GM23338 (cell line): ENCODE measurements around the gene PHACTR1. TPM values are rescaled to one million over a fixed set of nuclear protein-coding genes. Genes with fewer than 3 reads are reported as not detected.

Source experiments
- ATAC-seq: fragments of 200-7000 bp; cut with Tn5 transposase; 3 replicates; pipeline ENCODE4 v1.9.1; 2020
- DNase-seq: peaks from one replicate; pipeline ENCODE4 v3.0.0-alpha.2; 2015; ENCODE audit warnings: low spot score
- H2AFZ ChIP-seq: fragments of 200-600 bp; sonication (generic); 2 replicates; pipeline ENCODE4 v1.8.0; 2016; ENCODE audit warnings: antibody characterized with exemption, mild to moderate bottlenecking, moderate library complexity
- H3F3A ChIP-seq: fragments of 200-600 bp; sonication (generic); replicated peaks from 2 replicates; pipeline ENCODE4 v1.8.0; 2017; ENCODE audit warnings: antibody characterized with exemption, mixed run types, low read depth
- H3K27ac ChIP-seq: fragments of 200-600 bp; sonication (generic); 2 replicates; pipeline ENCODE4 v1.6.1; 2016; ENCODE audit warnings: low read depth
- H3K27me3 ChIP-seq: fragments of 200-600 bp; sonication (generic); 2 replicates; pipeline ENCODE4 v1.8.0; 2016; ENCODE audit warnings: mild to moderate bottlenecking, mixed run types, moderate library complexity; ENCODE audit not compliant: insufficient read depth
- H3K36me3 ChIP-seq: fragments of 200-600 bp; sonication (generic); 2 replicates; pipeline ENCODE4 v1.8.0; 2016; ENCODE audit warnings: mild to moderate bottlenecking; ENCODE audit not compliant: insufficient read depth
- H3K4me1 ChIP-seq: fragments of 200-600 bp; sonication (generic); 2 replicates; pipeline ENCODE4 v1.8.0; 2016; ENCODE audit warnings: mild to moderate bottlenecking, moderate library complexity; ENCODE audit not compliant: insufficient read depth
- H3K4me2 ChIP-seq: fragments of 200-600 bp; sonication (generic); 2 replicates; pipeline ENCODE4 v1.7.1; 2017; ENCODE audit warnings: mixed run types
- H3K4me3 ChIP-seq: fragments of 200-600 bp; sonication (generic); 2 replicates; pipeline ENCODE4 v1.6.1; 2016; ENCODE audit warnings: mixed run types
- H3K79me2 ChIP-seq: fragments of 200-600 bp; sonication (generic); replicated peaks from 2 replicates; pipeline ENCODE4 v1.8.0; 2017; ENCODE audit warnings: mild to moderate bottlenecking; ENCODE audit not compliant: insufficient read depth
- H3K9me2 ChIP-seq: fragments of 200-600 bp; sonication (generic); 2 replicates; pipeline ENCODE4 v1.8.0; 2017; ENCODE audit not compliant: insufficient read depth
- H4K20me1 ChIP-seq: fragments of 200-600 bp; sonication (generic); replicated peaks from 2 replicates; pipeline ENCODE4 v1.8.0; 2017; ENCODE audit warnings: mild to moderate bottlenecking; ENCODE audit not compliant: insufficient read depth
- H3K27ac Mint-ChIP-seq: 2 replicates; pipeline ENCODE4 v1.8.0; 2020; ENCODE audit warnings: inconsistent platforms, mild to moderate bottlenecking, moderate library complexity, mixed read lengths
- H3K27me3 Mint-ChIP-seq: 3 replicates; pipeline ENCODE4 v1.8.0; 2022; ENCODE audit warnings: low read depth, mild to moderate bottlenecking, moderate library complexity, mixed read lengths, inconsistent platforms; ENCODE audit not compliant: insufficient read depth, poor library complexity
- H3K36me3 Mint-ChIP-seq: 3 replicates; pipeline ENCODE4 v1.8.0; 2021; ENCODE audit warnings: low read depth, mild to moderate bottlenecking, inconsistent platforms, moderate library complexity, mixed read lengths
- H3K4me1 Mint-ChIP-seq: 3 replicates; pipeline ENCODE4 v1.8.0; 2020; ENCODE audit warnings: mild to moderate bottlenecking, inconsistent platforms, mixed read lengths
- H3K4me3 Mint-ChIP-seq: 3 replicates; pipeline ENCODE4 v1.8.0; 2021; ENCODE audit warnings: moderate library complexity, mild to moderate bottlenecking, inconsistent platforms, mixed read lengths
- H3K9me3 Mint-ChIP-seq: 3 replicates; pipeline ENCODE4 v1.8.0; 2020; ENCODE audit warnings: moderate library complexity, mild to moderate bottlenecking, inconsistent platforms, mixed read lengths
- CREB1 ChIP-seq: fragments of 250-450 bp; sonication (Bioruptor Pico); IDR thresholded peaks from 2 replicates; pipeline ENCODE4 v1.5.0; 2020; ENCODE audit warnings: low read depth, mild to moderate bottlenecking, moderate library complexity
- EZH2 ChIP-seq: fragments of 200-600 bp; sonication (generic); IDR thresholded peaks from one replicate; pipeline ENCODE4 v1.8.0; 2017; ENCODE audit warnings: antibody characterized with exemption, mild to moderate bottlenecking, low read depth; ENCODE audit not compliant: unreplicated experiment
- EZH2phosphoT487 ChIP-seq: fragments of 200-600 bp; sonication (generic); IDR thresholded peaks from one replicate; pipeline ENCODE4 v1.8.1; 2018; ENCODE audit warnings: antibody characterized with exemption; ENCODE audit not compliant: unreplicated experiment
- JUNB ChIP-seq: IDR thresholded peaks from one replicate; pipeline ENCODE4 v1.6.1; 2016; ENCODE audit warnings: antibody characterized with exemption; ENCODE audit not compliant: unreplicated experiment
- NANOG ChIP-seq: IDR thresholded peaks from 2 replicates; pipeline ENCODE4 v1.6.1; 2016; ENCODE audit warnings: antibody characterized with exemption, borderline replicate concordance
- POLR2AphosphoS5 ChIP-seq: IDR thresholded peaks from 2 replicates; pipeline ENCODE4 v1.6.1; 2016; ENCODE audit warnings: antibody characterized with exemption, low read depth
- REST ChIP-seq: IDR thresholded peaks from one replicate; pipeline ENCODE4 v1.6.1; 2018; ENCODE audit warnings: antibody characterized with exemption; ENCODE audit not compliant: unreplicated experiment
- STAT1 ChIP-seq: IDR thresholded peaks from one replicate; pipeline ENCODE4 v1.6.1; 2016; ENCODE audit warnings: antibody characterized with exemption; ENCODE audit not compliant: unreplicated experiment
- ZNF114 ChIP-seq: fragments of 250-450 bp; sonication (Bioruptor Pico); IDR thresholded peaks from 2 replicates; pipeline ENCODE4 v1.5.0; 2020; ENCODE audit warnings: mild to moderate bottlenecking, moderate library complexity
- ZNF331 ChIP-seq: fragments of 250-450 bp; sonication (Bioruptor Pico); IDR thresholded peaks from 2 replicates; pipeline ENCODE4 v1.5.0; 2020; ENCODE audit warnings: low read depth, mild to moderate bottlenecking, moderate library complexity
- ZNF462 ChIP-seq: fragments of 250-450 bp; sonication (Bioruptor Pico); IDR thresholded peaks from 2 replicates; pipeline ENCODE4 v1.5.0; 2020; ENCODE audit warnings: mild to moderate bottlenecking, moderate library complexity
- polyA plus RNA-seq: library from polyadenylated mRNA; unstranded; fragments of >200 nt; fragmentation: Nextera tagmentation; extraction: Ambion mirVana; gene quantifications from 2 replicates; pipeline ENCODE4 v1.2.1, GENCODE V29; 2016
- total RNA-seq: library from RNA; depleted of rRNA; stranded (reverse); fragments of >200 nt; shearing (Covaris generic); gene quantifications from 2 replicates; pipeline ENCODE4 v1.2.3, GENCODE V29; 2014
- TF ChIP-seq, protein P1 (sequence below): IDR thresholded peaks from 2 replicates; pipeline ENCODE4 v1.6.1; 2016; ENCODE audit warnings: antibody characterized with exemption
- TF ChIP-seq, protein P2 (sequence below), 2 experiments: fragments of 200-600 bp in 1 of 2; sonication (generic) in 1 of 2; conservative IDR thresholded peaks; 2 replicates each; pipeline versions ENCODE4 v1.5.1 to v1.6.1; 2016 to 2017; ENCODE audit warnings: antibody characterized with exemption in 2 of 2, low read depth in 2 of 2, mild to moderate bottlenecking in 2 of 2, moderate library complexity in 1 of 2

The PHACTR1 gene
- total and polyA plus RNA-seq, 2 experiments from 2014 or later = 5.9 to 19.3 TPM

- no peak overlapping the region for H3K27ac ChIP-seq
- no peak overlapping the region for H2AFZ ChIP-seq
- no peak for TF ChIP-seq JUNB
- no peak for TF ChIP-seq ZNF114 (CRISPR knock-in tag)
- no peak for TF ChIP-seq EZH2
- TF ChIP-seq, protein P1, sequence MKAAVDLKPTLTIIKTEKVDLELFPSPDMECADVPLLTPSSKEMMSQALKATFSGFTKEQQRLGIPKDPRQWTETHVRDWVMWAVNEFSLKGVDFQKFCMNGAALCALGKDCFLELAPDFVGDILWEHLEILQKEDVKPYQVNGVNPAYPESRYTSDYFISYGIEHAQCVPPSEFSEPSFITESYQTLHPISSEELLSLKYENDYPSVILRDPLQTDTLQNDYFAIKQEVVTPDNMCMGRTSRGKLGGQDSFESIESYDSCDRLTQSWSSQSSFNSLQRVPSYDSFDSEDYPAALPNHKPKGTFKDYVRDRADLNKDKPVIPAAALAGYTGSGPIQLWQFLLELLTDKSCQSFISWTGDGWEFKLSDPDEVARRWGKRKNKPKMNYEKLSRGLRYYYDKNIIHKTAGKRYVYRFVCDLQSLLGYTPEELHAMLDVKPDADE = no peak
- no peak for TF ChIP-seq ZNF462
- TF ChIP-seq, protein P2, sequence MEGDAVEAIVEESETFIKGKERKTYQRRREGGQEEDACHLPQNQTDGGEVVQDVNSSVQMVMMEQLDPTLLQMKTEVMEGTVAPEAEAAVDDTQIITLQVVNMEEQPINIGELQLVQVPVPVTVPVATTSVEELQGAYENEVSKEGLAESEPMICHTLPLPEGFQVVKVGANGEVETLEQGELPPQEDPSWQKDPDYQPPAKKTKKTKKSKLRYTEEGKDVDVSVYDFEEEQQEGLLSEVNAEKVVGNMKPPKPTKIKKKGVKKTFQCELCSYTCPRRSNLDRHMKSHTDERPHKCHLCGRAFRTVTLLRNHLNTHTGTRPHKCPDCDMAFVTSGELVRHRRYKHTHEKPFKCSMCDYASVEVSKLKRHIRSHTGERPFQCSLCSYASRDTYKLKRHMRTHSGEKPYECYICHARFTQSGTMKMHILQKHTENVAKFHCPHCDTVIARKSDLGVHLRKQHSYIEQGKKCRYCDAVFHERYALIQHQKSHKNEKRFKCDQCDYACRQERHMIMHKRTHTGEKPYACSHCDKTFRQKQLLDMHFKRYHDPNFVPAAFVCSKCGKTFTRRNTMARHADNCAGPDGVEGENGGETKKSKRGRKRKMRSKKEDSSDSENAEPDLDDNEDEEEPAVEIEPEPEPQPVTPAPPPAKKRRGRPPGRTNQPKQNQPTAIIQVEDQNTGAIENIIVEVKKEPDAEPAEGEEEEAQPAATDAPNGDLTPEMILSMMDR (conservative IDR thresholded peaks at IDR 0.05; ENCODE audit: low read depth in 2 of 2) = no peak
- TF ChIP-seq NANOG = no peak
- TF ChIP-seq EZH2phosphoT487 = no peak
- no peak for TF ChIP-seq REST
- TF ChIP-seq STAT1 = no peak
- TF ChIP-seq ZNF331 (CRISPR knock-in tag) = no peak
- no peak for TF ChIP-seq CREB1 (CRISPR knock-in tag)
- TF ChIP-seq POLR2AphosphoS5 = no peak
- Mint-ChIP-seq H3K4me1 (peaks cover 33% of the 10 kb centered on the region), H3K27ac (no peak overlapping the region), H3K4me3 (no peak overlapping the region), H3K9me3 (no peaks in the 10 kb centered on the region), H3K27me3 (peaks cover 4% of the 10 kb centered on the region), H3K36me3 (no peaks in the 10 kb centered on the region)
- peaks cover 15% of the 10 kb centered on the region for H3K4me1 ChIP-seq
- H3K36me3 ChIP-seq = no peaks in the 10 kb centered on the region
- H3K79me2 ChIP-seq = no peaks in the 10 kb centered on the region
- no peak overlapping the region for H3K4me3 ChIP-seq
- 0 out of 2 replicates have a peak, but pooled peaks cover 7% of the 10 kb centered on the region for H3K9me2 ChIP-seq
- H3K4me2 ChIP-seq = no peak overlapping the region
- no peaks in the 10 kb centered on the region for H3F3A ChIP-seq
- H4K20me1 ChIP-seq = no peaks in the 10 kb centered on the region
- no peak for DNase-seq
- no peak for ATAC-seq
- H3K27me3 ChIP-seq = no peaks in the 10 kb centered on the region
Observed at GRCh38 chr6:13074415-13075140, 358.0 kb downstream of the PHACTR1 start.
